SK-N-MC (cell line): ENCODE data around the gene RGPD8.

Source experiments
- EZH2 ChIP-seq: fragments of 200-600 bp; sonication (generic); IDR thresholded peaks from one replicate; pipeline ENCODE4 v1.6.1; 2017; ENCODE audit warnings: antibody characterized with exemption
- FOXP2 ChIP-seq: optimal IDR thresholded peaks from 2 replicates; pipeline ENCODE3; 2011; ENCODE audit warnings: mild to moderate bottlenecking, moderate library complexity; ENCODE audit not compliant: insufficient read depth; ENCODE audit errors: extremely low read length, control extremely low read depth
- POLR2AphosphoS5 ChIP-seq: IDR thresholded peaks from 2 replicates; pipeline ENCODE4 v1.6.1; 2012; ENCODE audit warnings: mild to moderate bottlenecking, low read depth, low read length, borderline replicate concordance

DNA sequence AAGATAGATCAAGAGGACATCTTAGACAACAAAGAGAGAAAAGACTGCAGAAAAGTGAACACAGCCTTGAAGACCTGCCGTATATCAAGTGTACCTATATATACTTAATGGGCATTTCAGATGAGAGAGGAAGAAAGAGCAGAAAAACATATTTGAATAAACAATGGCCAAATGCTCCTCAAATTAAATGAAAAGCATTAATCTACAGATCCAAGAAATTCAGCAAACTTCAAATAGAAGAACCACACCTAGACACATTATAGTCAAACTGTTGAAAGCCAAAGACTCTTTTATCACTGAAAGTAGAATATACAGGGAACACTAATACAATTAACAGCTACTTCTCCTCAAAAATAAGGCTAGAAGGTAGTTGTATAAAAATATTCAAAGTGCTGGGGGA, 29.8 kb upstream of the RGPD8 start:
- TF ChIP-seq POLR2AphosphoS5 (no peak), EZH2 (no peak), FOXP2 (no peak)
